ENCODE measurements around the gene ATIC. TPM values are rescaled to one million over a fixed set of nuclear protein-coding genes. Genes with fewer than 3 reads are reported as not detected.

ATIC gene
- 100 to 1,000 TPM in 2 of 4 donors, 10 to 100 TPM in 2; 71.6 to 138 (median 104) TPM for polyA plus RNA-seq
- long read RNA-seq, donor 1 = 0 reads
- long read RNA-seq, donor 2, transcript ATIC-201 (16 exons, 2,213 nt) = major isoform, 10 of 14 reads
- long read RNA-seq, donor 2, partial matches to known transcripts = 0 of 14 reads
- long read RNA-seq, donor 2, other reads (novel, unspliced or antisense) = 0 of 14 reads
- long read RNA-seq, donor 3, transcript ATIC-201 (16 exons, 2,213 nt) = major isoform, 10 of 28 reads
- long read RNA-seq, donor 3, partial matches to known transcripts = 14 of 28 reads
- long read RNA-seq, donor 3, other reads (novel, unspliced or antisense) = 0 of 28 reads
- long read RNA-seq, donor 4 = 0 reads
- long read RNA-seq, donor 5, partial matches to known transcripts = 0 of 7 reads
- long read RNA-seq, donor 5, other reads (novel, unspliced or antisense) = 0 of 7 reads
- long read RNA-seq, donor 6, transcript ATIC-201 (16 exons, 2,213 nt) = major isoform, 11 of 26 reads
- long read RNA-seq, donor 6, partial matches to known transcripts = 7 of 26 reads
- long read RNA-seq, donor 6, other reads (novel, unspliced or antisense) = 0 of 26 reads
- long read RNA-seq, donor 7 = 0 reads
- long read RNA-seq, donor 8, partial matches to known transcripts = 0 of 3 reads
- long read RNA-seq, donor 8, other reads (novel, unspliced or antisense) = 0 of 3 reads
- long read RNA-seq, donor 9, transcript ATIC-201 (16 exons, 2,213 nt) = major isoform, 6 of 9 reads
- long read RNA-seq, donor 9, partial matches to known transcripts = 0 of 9 reads
- long read RNA-seq, donor 9, other reads (novel, unspliced or antisense) = 0 of 9 reads
- long read RNA-seq, donor 10, transcript ATIC-205 (15 exons, 2,275 nt) = minor isoform, 5 of 26 reads
- long read RNA-seq, donor 10, transcript ATIC-201 (16 exons, 2,213 nt) = major isoform, 15 of 26 reads
- long read RNA-seq, donor 10, partial matches to known transcripts = 5 of 26 reads
- long read RNA-seq, donor 10, other reads (novel, unspliced or antisense) = 0 of 26 reads

GRCh38 chr2:215311625-215312396 is at the start of gene ATIC:
ATIC (plus strand) TSS chr2:215312059; CDS start chr2:215312143, 84 bp downstream.
- WGBS, 3 donors = 0 to 1% (median 0%) methylated on average over 29 to 64 of the region's 64 CpGs
- Histone ChIP-seq H3K36me3 (ENCODE audit: control insufficient read depth in 3 of 3, insufficient read depth in 2 of 3, low read depth in 1 of 3, low read length in 3 of 3) (peaks cover 0 to 9% (median 0%) of the 10 kb centered on the region in 3 donors), H3K9me3 (ENCODE audit: control insufficient read depth in 2 of 2, insufficient read depth in 1 of 2, low read depth in 1 of 2, low read length in 1 of 2) (no peaks in the 10 kb centered on the region), H3K4me1 (ENCODE audit: control insufficient read depth in 3 of 3, insufficient read depth in 2 of 3, low read depth in 1 of 3, low read length in 2 of 3) (peaks cover 2 to 12% (median 8%) of the 10 kb centered on the region in 3 donors), H3K4me3 (ENCODE audit: low read depth in 1 of 3, low read length in 3 of 3) (peak within 1 kb of the TSS; percentile 55 to 64 (median 61)), H3K27ac (ENCODE audit: low read depth in 1 of 3, low read length in 2 of 3) (peak within 1 kb of the TSS; percentile 27 to 78 (median 73)), H3K27me3 (ENCODE audit: control insufficient read depth in 3 of 3, insufficient read depth in 3 of 3, low read length in 3 of 3) (no peaks in the 10 kb centered on the region)
- DNase-seq (peak; percentile 96 to 97), FAIRE-seq (no peak)

- WGBS, 3 donors = 75 to 90% (median 89%) methylated on average over 1 of the region's 1 CpG
- Histone ChIP-seq H3K27me3 (ENCODE audit: control insufficient read depth in 3 of 3, insufficient read depth in 3 of 3, low read length in 3 of 3) (no peaks in the 10 kb centered on the region), H3K4me1 (ENCODE audit: control insufficient read depth in 3 of 3, insufficient read depth in 2 of 3, low read depth in 1 of 3, low read length in 2 of 3) (no peaks in the 10 kb centered on the region), H3K27ac (ENCODE audit: low read depth in 1 of 3, low read length in 2 of 3) (no peak overlapping the region), H3K9me3 (ENCODE audit: control insufficient read depth in 2 of 2, insufficient read depth in 1 of 2, low read depth in 1 of 2, low read length in 1 of 2) (no peaks in the 10 kb centered on the region), H3K36me3 (ENCODE audit: control insufficient read depth in 3 of 3, insufficient read depth in 2 of 3, low read depth in 1 of 3, low read length in 3 of 3) (no peaks in the 10 kb centered on the region), H3K4me3 (ENCODE audit: low read depth in 1 of 3, low read length in 3 of 3) (no peak overlapping the region)
- FAIRE-seq (no peak), DNase-seq (no peak)
These were observed 49.6 kb upstream of the ATIC start for GRCh38 chr2:215262303-215262702.

- DNase-seq = no peak
- no peaks in the 10 kb centered on the region for H3K27me3 ChIP-seq (ENCODE audit: control insufficient read depth in 3 of 3, insufficient read depth in 3 of 3, low read length in 3 of 3)
- WGBS, 3 donors = 67 to 78% (median 71%) methylated on average over 4 of the region's 4 CpGs
- H3K9me3 ChIP-seq (ENCODE audit: control insufficient read depth in 2 of 2, insufficient read depth in 1 of 2, low read depth in 1 of 2, low read length in 1 of 2) = no peaks in the 10 kb centered on the region
- no peak overlapping the region for H3K27ac ChIP-seq (ENCODE audit: low read depth in 1 of 3, low read length in 2 of 3)
- H3K4me3 ChIP-seq (ENCODE audit: low read depth in 1 of 3, low read length in 3 of 3) = no peak overlapping the region
- H3K4me1 ChIP-seq (ENCODE audit: control insufficient read depth in 3 of 3, insufficient read depth in 2 of 3, low read depth in 1 of 3, low read length in 2 of 3) = no peaks in the 10 kb centered on the region
- no peaks in the 10 kb centered on the region for H3K36me3 ChIP-seq (ENCODE audit: control insufficient read depth in 3 of 3, insufficient read depth in 2 of 3, low read depth in 1 of 3, low read length in 3 of 3)
- no peak for FAIRE-seq
These were observed 49.0 kb upstream of the ATIC start for GRCh38 chr2:215262741-215263362.

- no peaks in the 10 kb centered on the region for H3K36me3 ChIP-seq (ENCODE audit: control insufficient read depth in 3 of 3, insufficient read depth in 2 of 3, low read depth in 1 of 3, low read length in 3 of 3)
- H3K27me3 ChIP-seq (ENCODE audit: control insufficient read depth in 3 of 3, insufficient read depth in 3 of 3, low read length in 3 of 3) = no peaks in the 10 kb centered on the region
- no peak overlapping the region for H3K4me3 ChIP-seq (ENCODE audit: low read depth in 1 of 3, low read length in 3 of 3)
- no peak for FAIRE-seq
- no peak for DNase-seq
- WGBS, 3 donors = 78 to 88% (median 82%) methylated on average over 4 of the region's 4 CpGs
- H3K4me1 ChIP-seq (ENCODE audit: control insufficient read depth in 3 of 3, insufficient read depth in 2 of 3, low read depth in 1 of 3, low read length in 2 of 3) = no peaks in the 10 kb centered on the region
- H3K9me3 ChIP-seq (ENCODE audit: control insufficient read depth in 2 of 2, insufficient read depth in 1 of 2, low read depth in 1 of 2, low read length in 1 of 2) = no peaks in the 10 kb centered on the region
- no peak overlapping the region for H3K27ac ChIP-seq (ENCODE audit: low read depth in 1 of 3, low read length in 2 of 3)
These were observed 47.5 kb upstream of the ATIC start for GRCh38 chr2:215264374-215264773.

- Histone ChIP-seq H3K4me1 (ENCODE audit: control insufficient read depth in 3 of 3, insufficient read depth in 2 of 3, low read depth in 1 of 3, low read length in 2 of 3) (no peaks in the 10 kb centered on the region), H3K9me3 (ENCODE audit: control insufficient read depth in 2 of 2, insufficient read depth in 1 of 2, low read depth in 1 of 2, low read length in 1 of 2) (no peaks in the 10 kb centered on the region), H3K27me3 (ENCODE audit: control insufficient read depth in 3 of 3, insufficient read depth in 3 of 3, low read length in 3 of 3) (peaks cover 0 to 1% (median 0%) of the 10 kb centered on the region in 3 donors), H3K36me3 (ENCODE audit: control insufficient read depth in 3 of 3, insufficient read depth in 2 of 3, low read depth in 1 of 3, low read length in 3 of 3) (no peaks in the 10 kb centered on the region), H3K27ac (ENCODE audit: low read depth in 1 of 3, low read length in 2 of 3) (no peak overlapping the region), H3K4me3 (ENCODE audit: low read depth in 1 of 3, low read length in 3 of 3) (no peak overlapping the region)
- peak; percentile 10 for FAIRE-seq
- peak; percentile 64 to 83 for DNase-seq
- WGBS, 3 donors = 17 to 20% (median 18%) methylated on average over 12 of the region's 12 CpGs
These were observed 42.3 kb upstream of the ATIC start for GRCh38 chr2:215269397-215270117.

- no peaks in the 10 kb centered on the region for H3K9me3 ChIP-seq (ENCODE audit: control insufficient read depth in 2 of 2, insufficient read depth in 1 of 2, low read depth in 1 of 2, low read length in 1 of 2)
- no peaks in the 10 kb centered on the region for H3K4me1 ChIP-seq (ENCODE audit: control insufficient read depth in 3 of 3, insufficient read depth in 2 of 3, low read depth in 1 of 3, low read length in 2 of 3)
- no peak overlapping the region for H3K27ac ChIP-seq (ENCODE audit: low read depth in 1 of 3, low read length in 2 of 3)
- H3K27me3 ChIP-seq (ENCODE audit: control insufficient read depth in 3 of 3, insufficient read depth in 3 of 3, low read length in 3 of 3) = peaks cover 0 to 1% (median 0%) of the 10 kb centered on the region in 3 donors
- H3K4me3 ChIP-seq (ENCODE audit: low read depth in 1 of 3, low read length in 3 of 3) = no peak overlapping the region
- no peaks in the 10 kb centered on the region for H3K36me3 ChIP-seq (ENCODE audit: control insufficient read depth in 3 of 3, insufficient read depth in 2 of 3, low read depth in 1 of 3, low read length in 3 of 3)
- FAIRE-seq (peak; percentile 10), DNase-seq (no peak)
- 63 to 69% (median 64%) methylated on average over 4 of the region's 4 CpGs for WGBS, 3 donors
These were observed 41.8 kb upstream of the ATIC start for GRCh38 chr2:215270118-215270451.

GRCh38 chr2:215271446-215271845 is 40.4 kb upstream of the ATIC start:
- Histone ChIP-seq H3K27ac (ENCODE audit: low read depth in 1 of 3, low read length in 2 of 3) (no peak overlapping the region), H3K36me3 (ENCODE audit: control insufficient read depth in 3 of 3, insufficient read depth in 2 of 3, low read depth in 1 of 3, low read length in 3 of 3) (no peaks in the 10 kb centered on the region), H3K27me3 (ENCODE audit: control insufficient read depth in 3 of 3, insufficient read depth in 3 of 3, low read length in 3 of 3) (peaks cover 0 to 1% (median 0%) of the 10 kb centered on the region in 3 donors), H3K4me3 (ENCODE audit: low read depth in 1 of 3, low read length in 3 of 3) (no peak overlapping the region), H3K9me3 (ENCODE audit: control insufficient read depth in 2 of 2, insufficient read depth in 1 of 2, low read depth in 1 of 2, low read length in 1 of 2) (no peaks in the 10 kb centered on the region), H3K4me1 (ENCODE audit: control insufficient read depth in 3 of 3, insufficient read depth in 2 of 3, low read depth in 1 of 3, low read length in 2 of 3) (no peaks in the 10 kb centered on the region)
- DNase-seq (no peak), FAIRE-seq (no peak)
- 67 to 89% (median 87%) methylated on average over 2 of the region's 2 CpGs for whole genome bisulfite sequencing, 3 donors
